Astrocyte (in vitro differentiated cells and primary cell): ENCODE measurements around the gene STOM. TPM values are rescaled to one million over a fixed set of nuclear protein-coding genes. Genes with fewer than 3 reads are reported as not detected.

ENCODE experiments used
- DNase-seq: peaks from one replicate; pipeline ENCODE4 v3.0.0-alpha.2; 2010; ENCODE audit warnings: low read depth
- FAIRE-seq: peaks from 2 replicates; lab custom pipeline; 2011; peaks lifted over from hg19 to GRCh38; lab: Jason Lieb, UNC
- H2AFZ ChIP-seq: 2 replicates; pipeline ENCODE4 v1.6.0; 2012; ENCODE audit warnings: low read depth, low read length, inconsistent platforms
- H3K27ac ChIP-seq: 2 replicates; pipeline ENCODE4 v1.5.1; 2011; ENCODE audit warnings: low read depth, low read length, inconsistent platforms
- H3K27me3 ChIP-seq: 2 replicates; pipeline ENCODE4 v1.6.0; 2011; ENCODE audit warnings: low read length, inconsistent platforms; ENCODE audit not compliant: insufficient read depth
- H3K36me3 ChIP-seq: 2 replicates; pipeline ENCODE4 v1.5.1; 2011; ENCODE audit warnings: low read length, inconsistent platforms; ENCODE audit not compliant: insufficient read depth
- H3K4me1 ChIP-seq: 2 replicates; pipeline ENCODE4 v1.5.1; 2011; ENCODE audit warnings: low read length, inconsistent platforms; ENCODE audit not compliant: insufficient read depth
- H3K4me2 ChIP-seq: 2 replicates; pipeline ENCODE4 v1.6.0; 2012; ENCODE audit warnings: low read length, inconsistent platforms
- H3K4me3 ChIP-seq: 2 replicates; pipeline ENCODE4 v1.5.1; 2011; ENCODE audit warnings: low read depth, mild to moderate bottlenecking, low read length, inconsistent platforms; ENCODE audit not compliant: insufficient read depth
- H3K79me2 ChIP-seq: 2 replicates; pipeline ENCODE4 v1.6.0; 2012; ENCODE audit warnings: mild to moderate bottlenecking, low read length, inconsistent platforms; ENCODE audit not compliant: insufficient read depth
- H3K9ac ChIP-seq: 2 replicates; pipeline ENCODE4 v1.6.0; 2012; ENCODE audit warnings: mild to moderate bottlenecking, low read length, inconsistent platforms
- H3K9me3 ChIP-seq: 2 replicates; pipeline ENCODE4 v1.5.1; 2012; ENCODE audit warnings: low read depth, mild to moderate bottlenecking, low read length, inconsistent platforms; ENCODE audit not compliant: insufficient read depth
- H4K20me1 ChIP-seq: 2 replicates; pipeline ENCODE4 v1.6.0; 2012; ENCODE audit warnings: low read length, inconsistent platforms; ENCODE audit not compliant: insufficient read depth
- H3K27ac Mint-ChIP-seq: one replicate; pipeline ENCODE4 v1.8.0; 2021; ENCODE audit warnings: mild to moderate bottlenecking, mixed read lengths; ENCODE audit not compliant: unreplicated experiment
- H3K27me3 Mint-ChIP-seq: one replicate; pipeline ENCODE4 v1.8.0; 2021; ENCODE audit warnings: low read depth, mixed read lengths; ENCODE audit not compliant: unreplicated experiment
- H3K36me3 Mint-ChIP-seq: one replicate; pipeline ENCODE4 v1.8.0; 2021; ENCODE audit warnings: low read depth, mixed read lengths; ENCODE audit not compliant: unreplicated experiment
- H3K4me1 Mint-ChIP-seq: one replicate; pipeline ENCODE4 v1.8.0; 2021; ENCODE audit warnings: low read depth, mixed read lengths; ENCODE audit not compliant: unreplicated experiment
- H3K4me3 Mint-ChIP-seq: one replicate; pipeline ENCODE4 v1.8.0; 2021; ENCODE audit warnings: mild to moderate bottlenecking, moderate library complexity, mixed read lengths; ENCODE audit not compliant: unreplicated experiment
- H3K9me3 Mint-ChIP-seq: one replicate; pipeline ENCODE4 v1.8.0; 2021; ENCODE audit warnings: mild to moderate bottlenecking, mixed read lengths; ENCODE audit not compliant: unreplicated experiment
- EZH2 ChIP-seq: IDR thresholded peaks from 2 replicates; pipeline ENCODE4 v1.6.1; 2012; ENCODE audit warnings: mild to moderate bottlenecking, low read length, inconsistent platforms; ENCODE audit not compliant: insufficient read depth
- total RNA-seq: library from RNA; stranded (reverse); gene quantifications from 2 replicates; pipeline ENCODE4 v1.2.1, GENCODE V29; 2021
- TF ChIP-seq, protein P1 (sequence below): IDR thresholded peaks from 2 replicates; pipeline ENCODE4 v1.5.1; 2011; ENCODE audit warnings: low read depth, mild to moderate bottlenecking, inconsistent platforms, low read length, moderate library complexity; ENCODE audit not compliant: insufficient read depth

STOM gene
- total RNA-seq, 1 donor from 2014 or later, result 8.7 TPM

GRCh38 chr9:121354762-121355161, 15.3 kb downstream of the STOM start:
- peaks cover 15% of the 10 kb centered on the region for H3K4me1 ChIP-seq
- H3K27me3 Mint-ChIP-seq, result no peaks in the 10 kb centered on the region
- no peaks in the 10 kb centered on the region for H3K27me3 ChIP-seq
- no peak overlapping the region for H3K4me3 Mint-ChIP-seq
- H3K27ac Mint-ChIP-seq, result no peak overlapping the region
- peaks cover 5% of the 10 kb centered on the region for H3K79me2 ChIP-seq
- no peaks in the 10 kb centered on the region for H3K9me3 Mint-ChIP-seq
- no peaks in the 10 kb centered on the region for H3K36me3 Mint-ChIP-seq
- H3K27ac ChIP-seq, result no peak overlapping the region
- TF ChIP-seq, protein P1, sequence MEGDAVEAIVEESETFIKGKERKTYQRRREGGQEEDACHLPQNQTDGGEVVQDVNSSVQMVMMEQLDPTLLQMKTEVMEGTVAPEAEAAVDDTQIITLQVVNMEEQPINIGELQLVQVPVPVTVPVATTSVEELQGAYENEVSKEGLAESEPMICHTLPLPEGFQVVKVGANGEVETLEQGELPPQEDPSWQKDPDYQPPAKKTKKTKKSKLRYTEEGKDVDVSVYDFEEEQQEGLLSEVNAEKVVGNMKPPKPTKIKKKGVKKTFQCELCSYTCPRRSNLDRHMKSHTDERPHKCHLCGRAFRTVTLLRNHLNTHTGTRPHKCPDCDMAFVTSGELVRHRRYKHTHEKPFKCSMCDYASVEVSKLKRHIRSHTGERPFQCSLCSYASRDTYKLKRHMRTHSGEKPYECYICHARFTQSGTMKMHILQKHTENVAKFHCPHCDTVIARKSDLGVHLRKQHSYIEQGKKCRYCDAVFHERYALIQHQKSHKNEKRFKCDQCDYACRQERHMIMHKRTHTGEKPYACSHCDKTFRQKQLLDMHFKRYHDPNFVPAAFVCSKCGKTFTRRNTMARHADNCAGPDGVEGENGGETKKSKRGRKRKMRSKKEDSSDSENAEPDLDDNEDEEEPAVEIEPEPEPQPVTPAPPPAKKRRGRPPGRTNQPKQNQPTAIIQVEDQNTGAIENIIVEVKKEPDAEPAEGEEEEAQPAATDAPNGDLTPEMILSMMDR, result no peak
- no peak for TF ChIP-seq EZH2
- no peaks in the 10 kb centered on the region for H3K36me3 ChIP-seq
- H3K4me2 ChIP-seq, result no peak overlapping the region
- H3K9me3 ChIP-seq, result no peaks in the 10 kb centered on the region
- H3K9ac ChIP-seq, result no peak overlapping the region
- FAIRE-seq (no peak), DNase-seq (no peak)
- H2AFZ ChIP-seq, result no peak overlapping the region
- H3K4me1 Mint-ChIP-seq, result peaks cover 23% of the 10 kb centered on the region
- no peaks in the 10 kb centered on the region for H4K20me1 ChIP-seq
- H3K4me3 ChIP-seq, result no peak overlapping the region

DNA sequence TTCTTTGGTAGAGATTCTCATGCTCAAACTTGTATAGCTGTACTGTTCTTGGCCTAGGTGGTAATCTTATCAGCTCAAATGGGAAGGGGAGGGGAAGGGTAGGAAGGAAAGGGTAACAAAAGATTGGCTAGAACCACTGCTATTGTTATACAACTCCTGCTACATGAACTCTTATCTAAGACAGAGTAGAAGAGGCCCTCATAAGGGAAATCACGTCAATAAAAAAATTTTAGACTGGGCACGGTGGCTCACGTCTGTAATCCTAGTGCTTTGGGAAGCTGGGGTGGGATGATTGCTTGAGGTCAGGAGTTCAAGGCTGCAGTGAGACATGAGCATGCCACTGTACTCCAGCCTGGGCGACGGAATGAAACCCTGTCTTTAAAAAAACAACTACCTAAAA, 15.9 kb downstream of the STOM start:
- H3K4me3 ChIP-seq, result no peak overlapping the region
- no peak overlapping the region for H3K9ac ChIP-seq

More for the DNA sequence above, 15.9 kb downstream of the STOM start:
- Mint-ChIP-seq H3K36me3 (no peaks in the 10 kb centered on the region), H3K4me3 (no peak overlapping the region), H3K9me3 (no peaks in the 10 kb centered on the region), H3K4me1 (peaks cover 17% of the 10 kb centered on the region), H3K27ac (no peak overlapping the region), H3K27me3 (no peaks in the 10 kb centered on the region)
- Histone ChIP-seq H3K4me2 (no peak overlapping the region), H3K4me1 (peaks cover 15% of the 10 kb centered on the region), H3K27ac (no peak overlapping the region), H3K36me3 (no peaks in the 10 kb centered on the region), H3K79me2 (peaks cover 5% of the 10 kb centered on the region), H4K20me1 (no peaks in the 10 kb centered on the region), H3K27me3 (no peaks in the 10 kb centered on the region), H2AFZ (no peak overlapping the region), H3K9me3 (no peaks in the 10 kb centered on the region)
- no peak for FAIRE-seq
- TF ChIP-seq, protein P1, result no peak
- no peak for TF ChIP-seq EZH2
- no peak for DNase-seq
